Right lobe of liver (tissue), 4 donors: ENCODE results near the gene TIMM44.

Experiments used
- POLR2A ChIP-seq: fragments of 450-650 bp; IDR thresholded peaks from one replicate; pipeline ENCODE4 v1.6.1; 2017; ENCODE audit warnings: antibody characterized with exemption, mild to moderate bottlenecking
- TF ChIP-seq, protein P1 (sequence below), 4 donors: fragments of 200-600 bp in 3 of 4; fragments of 450-650 bp in 1 of 4; IDR thresholded peaks; one replicate each; pipeline versions ENCODE4 v1.5.1 to v1.8.0; 2016 to 2022; ENCODE audit warnings: antibody characterized with exemption in 4 of 4, mild to moderate bottlenecking in 2 of 4
- donor health status: DM: no; HTN: no; CAD: no.
- donor health status: DM: no; HTN: no; CAD: no.
- donor health status: DM: no; HTN: yes; CAD: no.

DNA sequence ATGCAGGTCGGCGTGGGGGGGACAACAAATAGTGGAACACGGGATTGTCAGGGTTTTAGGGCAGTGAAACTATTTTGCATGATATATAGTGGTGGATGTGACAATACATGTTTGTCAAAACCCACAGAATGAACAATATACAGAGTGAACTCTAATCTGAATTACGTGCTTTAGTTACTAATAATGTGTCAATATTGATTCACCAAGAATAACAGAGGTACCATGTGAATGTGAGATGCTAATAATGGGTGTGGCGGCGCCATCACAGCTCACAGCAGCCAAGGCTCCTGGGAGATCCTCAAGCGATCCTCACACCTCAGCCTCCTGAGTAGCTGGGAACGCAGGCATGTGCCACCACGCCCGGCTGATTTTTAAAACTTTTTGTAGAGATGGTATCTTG, 49.1 kb upstream of the TIMM44 start:
- TF ChIP-seq, protein P1, sequence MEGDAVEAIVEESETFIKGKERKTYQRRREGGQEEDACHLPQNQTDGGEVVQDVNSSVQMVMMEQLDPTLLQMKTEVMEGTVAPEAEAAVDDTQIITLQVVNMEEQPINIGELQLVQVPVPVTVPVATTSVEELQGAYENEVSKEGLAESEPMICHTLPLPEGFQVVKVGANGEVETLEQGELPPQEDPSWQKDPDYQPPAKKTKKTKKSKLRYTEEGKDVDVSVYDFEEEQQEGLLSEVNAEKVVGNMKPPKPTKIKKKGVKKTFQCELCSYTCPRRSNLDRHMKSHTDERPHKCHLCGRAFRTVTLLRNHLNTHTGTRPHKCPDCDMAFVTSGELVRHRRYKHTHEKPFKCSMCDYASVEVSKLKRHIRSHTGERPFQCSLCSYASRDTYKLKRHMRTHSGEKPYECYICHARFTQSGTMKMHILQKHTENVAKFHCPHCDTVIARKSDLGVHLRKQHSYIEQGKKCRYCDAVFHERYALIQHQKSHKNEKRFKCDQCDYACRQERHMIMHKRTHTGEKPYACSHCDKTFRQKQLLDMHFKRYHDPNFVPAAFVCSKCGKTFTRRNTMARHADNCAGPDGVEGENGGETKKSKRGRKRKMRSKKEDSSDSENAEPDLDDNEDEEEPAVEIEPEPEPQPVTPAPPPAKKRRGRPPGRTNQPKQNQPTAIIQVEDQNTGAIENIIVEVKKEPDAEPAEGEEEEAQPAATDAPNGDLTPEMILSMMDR (IDR thresholded peaks at IDR 0.05): no peak
- TF ChIP-seq POLR2A: no peak
